GM19452 (cell line): Measurements from ENCODE around the gene ELAPOR2.
"Not testable (repeated sequence)": the region's sequence is repeated elsewhere in the genome, so short reads cannot be mapped to it uniquely, and the experiment has no call there.

Source experiments
- ATAC-seq: cut with Tn5 transposase; IDR thresholded peaks from one replicate; pipeline ENCODE4 v1.9.1; 2021; ENCODE audit not compliant: unreplicated experiment

The ELAPOR2 gene

GRCh38 chr7:87059525-87060287 lies at the start of gene ELAPOR2:
Gene ELAPOR2, minus strand, starts transcription at chr7:87059654. Its CDS starts 141 bp downstream, at chr7:87059513.
- peak; percentile 98 for ATAC-seq

- no peak for ATAC-seq
Observed at GRCh38 chr7:87107949-87108776, 48.7 kb upstream of the ELAPOR2 start.

GRCh38 chr7:87106974-87107612 lies 47.6 kb upstream of the ELAPOR2 start:
- no peak for ATAC-seq

GRCh38 chr7:87105401-87105800 lies 45.9 kb upstream of the ELAPOR2 start:
- no peak for ATAC-seq

GRCh38 chr7:87100326-87100725 lies 40.9 kb upstream of the ELAPOR2 start:
- ATAC-seq = no peak

- not testable (repeated sequence) for ATAC-seq
Observed at GRCh38 chr7:87097375-87097774, 37.9 kb upstream of the ELAPOR2 start.

- ATAC-seq = no peak
Observed at GRCh38 chr7:87094322-87094721, 34.9 kb upstream of the ELAPOR2 start.

- no peak for ATAC-seq
Observed at GRCh38 chr7:87092568-87093091, 33.2 kb upstream of the ELAPOR2 start.

- no peak for ATAC-seq
Observed at GRCh38 chr7:87091487-87092066, 32.1 kb upstream of the ELAPOR2 start.

GRCh38 chr7:87083865-87084519 lies 24.5 kb upstream of the ELAPOR2 start:
- no peak for ATAC-seq

- ATAC-seq = no peak
Observed at GRCh38 chr7:87082675-87083074, 23.2 kb upstream of the ELAPOR2 start.

GRCh38 chr7:87075671-87076404 lies 16.4 kb upstream of the ELAPOR2 start:
- ATAC-seq = no peak

- ATAC-seq = no peak
Observed at GRCh38 chr7:87067788-87068187, 8.3 kb upstream of the ELAPOR2 start.

- no peak for ATAC-seq
Observed at GRCh38 chr7:87060288-87060537, 759 bp upstream of the ELAPOR2 start.

GRCh38 chr7:87058744-87059524 lies 520 bp downstream of the ELAPOR2 start:
- peak; percentile 47 for ATAC-seq

GRCh38 chr7:87057210-87057609 lies 2.2 kb downstream of the ELAPOR2 start:
- no peak for ATAC-seq

- no peak for ATAC-seq
Observed at GRCh38 chr7:87056346-87056745, 3.1 kb downstream of the ELAPOR2 start.

- no peak for ATAC-seq
Observed at GRCh38 chr7:87048839-87049238, 10.6 kb downstream of the ELAPOR2 start.

- ATAC-seq = no peak
Observed at GRCh38 chr7:87046456-87046855, 13.0 kb downstream of the ELAPOR2 start.
